Suprapubic skin (tissue), 4 donors: Measurements from ENCODE around the gene BPHL. TPM values are rescaled to one million over a fixed set of nuclear protein-coding genes. Genes with fewer than 3 reads are reported as not detected.
A peak's percentile ranks its signal among the peaks of the same experiment; 100 is the strongest.

Experiments used
- DNase-seq, 2 donors: peaks; one replicate each; pipeline ENCODE4 v3.0.0-alpha.2; 2019; ENCODE audit warnings: low spot score in 2 of 2
- H3K27ac ChIP-seq: fragments of 200-600 bp; sonication (generic); one replicate; pipeline ENCODE4 v1.5.1; 2019
- H3K27me3 ChIP-seq: fragments of 200-600 bp; sonication (generic); one replicate; pipeline ENCODE4 v1.5.1; 2019
- H3K36me3 ChIP-seq: fragments of 200-600 bp; sonication (generic); one replicate; pipeline ENCODE4 v1.5.1; 2019
- H3K4me1 ChIP-seq: fragments of 200-600 bp; sonication (generic); one replicate; pipeline ENCODE4 v1.5.1; 2019
- H3K4me3 ChIP-seq: fragments of 200-600 bp; sonication (generic); one replicate; pipeline ENCODE4 v1.5.1; 2019; ENCODE audit warnings: mild to moderate bottlenecking
- H3K9me3 ChIP-seq: fragments of 200-600 bp; sonication (generic); one replicate; pipeline ENCODE4 v1.5.1; 2019
- CTCF ChIP-seq, 2 donors: fragments of 200-600 bp in 1 of 2; fragments of 450-650 bp in 1 of 2; sonication (generic) in 1 of 2; IDR thresholded peaks; one replicate each; pipeline ENCODE4 v1.5.1; 2016 to 2019; ENCODE audit warnings: antibody characterized with exemption in 2 of 2, mild to moderate bottlenecking in 1 of 2, moderate library complexity in 1 of 2
- EP300 ChIP-seq: sonication (generic); formaldehyde crosslinking; IDR thresholded peaks from one replicate; pipeline ENCODE4 v1.6.1; 2017; ENCODE audit warnings: antibody characterized with exemption
- POLR2A ChIP-seq, 2 donors: fragments of 450-650 bp; IDR thresholded peaks; one replicate each; pipeline ENCODE4 v1.6.1; 2017; ENCODE audit warnings: antibody characterized with exemption in 2 of 2, mild to moderate bottlenecking in 2 of 2, moderate library complexity in 2 of 2
- POLR2AphosphoS5 ChIP-seq, 3 donors: sonication (generic); formaldehyde crosslinking; IDR thresholded peaks; one replicate each; pipeline ENCODE4 v1.6.1; 2017; ENCODE audit warnings: antibody characterized with exemption in 3 of 3
- WGBS: methylation state at CpG from one replicate; pipeline ENCODE4 v1.1.5; 2018; 5-methylcytosine and 5-hydroxymethylcytosine counted together
- total RNA-seq, 4 donors: library from RNA; depleted of rRNA; stranded (reverse); fragments of >200 nt; gene quantifications; one replicate each; pipeline ENCODE4 v1.1.0, GENCODE V29; 2016

Gene BPHL
- total RNA-seq, 4 donors from 2014 or later, result 16.1 to 24.5 (median 20.3) TPM

GRCh38 chr6:3086282-3086946 lies 32.1 kb upstream of the BPHL start:
- no peak for DNase-seq
- Histone ChIP-seq H3K9me3 (no peaks in the 10 kb centered on the region), H3K4me1 (peaks cover 9% of the 10 kb centered on the region), H3K36me3 (peaks cover 61% of the 10 kb centered on the region), H3K27me3 (no peaks in the 10 kb centered on the region), H3K27ac (no peak overlapping the region), H3K4me3 (no peak overlapping the region)
- 61% methylated on average over 7 of the region's 7 CpGs for WGBS
- TF ChIP-seq POLR2AphosphoS5 (IDR thresholded peaks at IDR 0.05) (no peak), POLR2A (IDR thresholded peaks at IDR 0.05) (no peak), CTCF (IDR thresholded peaks at IDR 0.05) (no peak), EP300 (no peak)

- Histone ChIP-seq H3K27me3 (no peaks in the 10 kb centered on the region), H3K4me3 (no peak overlapping the region), H3K27ac (peak overlapping the region; percentile 39), H3K36me3 (peaks cover 47% of the 10 kb centered on the region), H3K4me1 (peaks cover 9% of the 10 kb centered on the region), H3K9me3 (no peaks in the 10 kb centered on the region)
- 73% methylated on average over 3 of the region's 4 CpGs for WGBS
- no peak for DNase-seq
- TF ChIP-seq POLR2A (IDR thresholded peaks at IDR 0.05) (no peak), CTCF (IDR thresholded peaks at IDR 0.05) (no peak), EP300 (no peak), POLR2AphosphoS5 (IDR thresholded peaks at IDR 0.05) (no peak)
Observed at GRCh38 chr6:3088446-3088845, 30.1 kb upstream of the BPHL start.

DNA sequence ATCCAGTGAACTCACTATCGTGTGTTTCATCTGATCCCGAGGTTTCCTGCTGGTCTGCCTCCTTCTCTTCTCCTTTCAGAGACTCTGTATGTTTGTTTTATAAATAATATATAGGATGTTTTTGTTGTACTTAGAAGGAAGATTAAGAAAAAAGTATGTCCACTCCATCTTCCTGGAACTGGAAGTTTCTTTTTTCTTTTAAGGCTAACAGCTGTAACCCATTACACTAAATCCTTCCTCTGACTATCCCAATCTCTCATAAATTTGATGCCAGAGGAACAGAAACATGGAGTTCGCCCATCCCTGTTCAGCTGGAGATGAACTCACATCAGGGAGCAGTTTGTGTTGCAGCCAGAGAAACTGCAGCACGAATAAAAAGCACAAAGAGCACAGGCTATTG lies 29.5 kb upstream of the BPHL start:
- Histone ChIP-seq H3K4me3 (no peak overlapping the region), H3K27ac (peak overlapping the region; percentile 39), H3K9me3 (no peaks in the 10 kb centered on the region), H3K36me3 (peaks cover 43% of the 10 kb centered on the region), H3K4me1 (peaks cover 9% of the 10 kb centered on the region), H3K27me3 (no peaks in the 10 kb centered on the region)
- 60% methylated on average over 4 of the region's 4 CpGs for WGBS
- TF ChIP-seq POLR2AphosphoS5 (IDR thresholded peaks at IDR 0.05) (no peak), POLR2A (IDR thresholded peaks at IDR 0.05) (no peak), EP300 (no peak), CTCF (IDR thresholded peaks at IDR 0.05) (no peak)
- no peak for DNase-seq

GRCh38 chr6:3090013-3090412 lies 28.5 kb upstream of the BPHL start:
- DNase-seq, result no peak
- H3K4me1 ChIP-seq, result peaks cover 9% of the 10 kb centered on the region
- H3K36me3 ChIP-seq, result peaks cover 35% of the 10 kb centered on the region
- no peak overlapping the region for H3K27ac ChIP-seq
- no peaks in the 10 kb centered on the region for H3K27me3 ChIP-seq
- WGBS, result 95% methylated on average over 4 of the region's 4 CpGs
- no peaks in the 10 kb centered on the region for H3K9me3 ChIP-seq
- no peak overlapping the region for H3K4me3 ChIP-seq
- TF ChIP-seq CTCF (IDR thresholded peaks at IDR 0.05), result no peak
- no peak for TF ChIP-seq EP300
- TF ChIP-seq POLR2A (IDR thresholded peaks at IDR 0.05), result no peak
- TF ChIP-seq POLR2AphosphoS5 (IDR thresholded peaks at IDR 0.05), result no peak

DNA sequence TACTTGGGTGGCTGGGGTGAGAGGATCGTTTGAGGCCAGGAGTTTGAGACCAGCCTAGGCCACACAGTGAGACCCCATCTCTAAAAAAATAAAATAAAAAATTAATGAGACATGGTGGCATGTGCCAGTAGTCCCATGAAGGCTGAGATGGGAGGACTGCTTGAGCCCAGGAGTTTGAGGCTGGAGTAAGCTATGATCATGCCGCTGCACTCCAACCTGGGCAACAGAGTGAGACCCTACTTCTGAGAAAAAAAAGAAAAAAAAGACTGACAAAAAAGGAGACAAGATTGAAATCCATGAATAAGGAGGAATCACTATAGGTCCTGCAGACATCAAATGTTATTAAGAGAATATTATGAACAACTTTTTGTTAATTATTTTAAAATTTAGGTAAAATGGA lies 23.7 kb upstream of the BPHL start:
- H3K27me3 ChIP-seq, result no peaks in the 10 kb centered on the region
- TF ChIP-seq EP300 (no peak), CTCF (IDR thresholded peaks at IDR 0.05) (no peak), POLR2A (IDR thresholded peaks at IDR 0.05) (no peak), POLR2AphosphoS5 (IDR thresholded peaks at IDR 0.05) (no peak)
- peaks cover 50% of the 10 kb centered on the region for H3K36me3 ChIP-seq
- H3K4me3 ChIP-seq, result no peak overlapping the region
- DNase-seq, result no peak
- H3K27ac ChIP-seq, result no peak overlapping the region
- H3K9me3 ChIP-seq, result no peaks in the 10 kb centered on the region
- WGBS, result 93% methylated on average over 2 of the region's 2 CpGs
- no peaks in the 10 kb centered on the region for H3K4me1 ChIP-seq
